HK-2 (cell line): ENCODE results near the gene STX2.
"Not testable (repeated sequence)": the region's sequence is repeated elsewhere in the genome, so short reads cannot be mapped to it uniquely, and the experiment has no call there.

Experiments
- DNase-seq: peaks from one replicate; pipeline ENCODE4 v3.0.0-alpha.2; 2018; ENCODE audit not compliant: unreplicated experiment

The STX2 gene

DNA sequence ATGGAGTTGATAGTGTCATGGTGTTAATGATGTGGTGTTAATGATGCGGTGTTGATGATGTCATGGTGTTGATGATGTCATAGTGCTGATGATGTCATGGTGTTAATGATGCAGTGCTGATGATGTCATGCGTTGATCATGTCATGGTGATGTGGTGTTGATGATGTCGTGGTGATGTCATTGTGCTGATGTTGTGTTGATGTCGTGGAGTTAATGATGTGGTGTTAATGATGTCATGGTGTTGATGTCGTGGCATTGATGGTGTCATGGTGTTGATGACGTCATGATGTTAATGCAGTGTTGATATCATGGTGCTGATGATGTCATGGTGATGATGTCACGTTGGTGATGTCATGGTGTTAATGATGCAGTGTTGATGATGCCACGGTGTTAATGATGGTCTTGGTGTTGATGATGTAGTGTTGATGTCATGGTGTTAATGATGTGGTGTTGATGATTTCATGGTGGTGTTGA lies 73.8 kb downstream of the STX2 start:
- no peak for DNase-seq

DNA sequence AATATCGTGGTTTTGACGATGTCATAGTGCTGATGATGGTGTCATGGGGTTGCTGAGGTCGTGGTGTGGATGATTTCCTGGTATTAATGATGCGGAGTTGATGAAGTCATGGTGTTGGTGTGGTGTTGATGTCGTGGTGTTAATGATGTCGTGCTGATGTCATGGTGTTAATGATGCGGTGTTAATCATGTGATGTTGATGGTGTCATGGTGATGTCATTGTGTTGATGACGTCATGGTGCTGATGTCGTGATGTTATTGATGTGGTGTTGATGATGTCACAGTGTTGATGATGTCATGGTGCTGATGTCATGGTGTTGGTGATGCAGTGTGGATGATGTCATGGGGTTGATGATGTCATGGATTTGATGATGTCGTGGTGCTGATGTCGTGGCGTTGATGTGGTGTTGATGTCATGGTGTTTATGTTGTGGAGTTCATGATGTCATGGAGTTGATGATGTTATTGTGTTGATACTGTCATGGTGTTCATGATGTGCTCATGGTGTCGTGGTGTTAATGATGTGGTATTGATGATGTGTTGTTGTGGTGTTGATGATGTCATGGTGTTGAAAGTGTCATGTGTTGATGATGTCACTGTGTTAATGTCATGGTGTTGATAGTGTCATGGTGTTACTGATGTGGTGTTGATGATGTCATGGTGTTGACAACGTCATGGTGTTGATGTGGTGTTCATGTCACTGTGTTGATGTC lies 74.4 kb downstream of the STX2 start:
- DNase-seq, result no peak

DNA sequence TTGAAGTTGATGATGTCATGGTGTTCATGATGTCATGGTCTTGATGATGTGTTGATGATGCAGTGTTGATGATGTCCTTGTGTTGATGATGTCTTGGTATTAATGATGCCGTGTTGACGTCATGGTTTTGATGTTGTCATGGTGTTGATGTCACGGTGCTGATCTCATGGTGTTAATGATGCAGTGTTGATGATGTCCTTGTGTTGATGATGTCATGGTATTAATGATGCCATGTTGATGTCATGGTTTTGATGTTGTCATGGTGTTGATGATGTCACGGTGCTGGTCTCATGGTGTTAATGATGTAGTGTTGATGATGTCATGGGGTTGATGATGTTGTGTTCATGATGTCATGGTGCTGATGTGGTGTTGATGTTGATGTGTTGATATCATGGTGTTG lies 75.0 kb downstream of the STX2 start:
- no peak for DNase-seq

DNA sequence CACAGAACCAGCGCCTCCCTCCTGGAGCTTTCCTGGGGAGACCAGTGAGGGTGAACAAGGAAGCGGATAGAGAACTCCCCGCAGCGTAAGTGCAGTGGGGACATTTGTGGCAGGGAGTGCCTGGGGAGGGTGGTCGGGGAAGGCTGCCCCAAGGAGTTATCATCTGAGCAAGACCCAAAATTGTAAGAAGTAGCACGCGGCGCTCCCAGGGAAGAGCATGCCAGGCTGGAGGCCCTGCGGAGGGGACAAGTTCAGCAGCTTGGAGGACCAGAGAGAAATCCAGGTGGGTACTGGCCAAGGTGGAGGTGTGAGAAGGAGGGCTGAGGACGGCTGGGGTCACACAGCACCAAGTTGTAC lies 76.8 kb downstream of the STX2 start:
- no peak for DNase-seq

DNA sequence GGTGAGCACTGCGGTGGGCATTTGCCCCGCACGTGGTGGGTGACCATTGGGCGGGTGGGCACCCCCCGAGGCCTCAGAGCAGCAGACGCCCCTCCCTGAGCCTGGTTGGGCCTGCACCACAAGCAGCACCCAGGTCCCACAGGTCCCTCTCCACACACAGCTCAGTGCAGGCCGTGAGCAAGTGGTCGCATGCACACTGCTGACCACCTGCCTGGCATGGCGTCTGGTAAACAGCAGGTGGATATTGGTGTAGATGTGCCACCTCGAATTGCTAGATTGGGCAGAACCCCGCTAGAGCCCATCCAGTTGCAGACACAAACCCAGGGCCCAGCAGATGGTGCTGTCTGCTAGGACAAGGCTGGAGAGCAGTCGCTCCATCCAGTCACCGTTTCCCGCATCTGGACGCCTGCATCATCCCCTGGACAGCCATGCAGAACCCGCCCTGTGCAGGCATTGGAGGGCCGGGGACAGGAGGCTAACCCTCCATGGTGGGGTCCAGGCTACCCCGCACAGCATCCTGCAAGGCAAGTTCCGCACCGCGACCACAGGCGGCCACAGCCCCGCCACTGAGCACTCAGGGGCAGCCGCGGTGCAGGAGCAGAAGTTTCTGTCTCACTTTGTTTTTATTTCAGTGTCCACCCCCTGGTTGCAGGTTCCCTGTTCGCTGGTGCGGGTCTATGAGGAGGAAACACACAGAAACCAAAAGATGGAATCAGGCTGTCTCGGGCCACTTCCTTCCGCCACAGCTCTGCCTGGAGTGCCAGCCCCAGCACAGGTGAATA lies 77.3 kb downstream of the STX2 start:
- peak; percentile 56 for DNase-seq

DNA sequence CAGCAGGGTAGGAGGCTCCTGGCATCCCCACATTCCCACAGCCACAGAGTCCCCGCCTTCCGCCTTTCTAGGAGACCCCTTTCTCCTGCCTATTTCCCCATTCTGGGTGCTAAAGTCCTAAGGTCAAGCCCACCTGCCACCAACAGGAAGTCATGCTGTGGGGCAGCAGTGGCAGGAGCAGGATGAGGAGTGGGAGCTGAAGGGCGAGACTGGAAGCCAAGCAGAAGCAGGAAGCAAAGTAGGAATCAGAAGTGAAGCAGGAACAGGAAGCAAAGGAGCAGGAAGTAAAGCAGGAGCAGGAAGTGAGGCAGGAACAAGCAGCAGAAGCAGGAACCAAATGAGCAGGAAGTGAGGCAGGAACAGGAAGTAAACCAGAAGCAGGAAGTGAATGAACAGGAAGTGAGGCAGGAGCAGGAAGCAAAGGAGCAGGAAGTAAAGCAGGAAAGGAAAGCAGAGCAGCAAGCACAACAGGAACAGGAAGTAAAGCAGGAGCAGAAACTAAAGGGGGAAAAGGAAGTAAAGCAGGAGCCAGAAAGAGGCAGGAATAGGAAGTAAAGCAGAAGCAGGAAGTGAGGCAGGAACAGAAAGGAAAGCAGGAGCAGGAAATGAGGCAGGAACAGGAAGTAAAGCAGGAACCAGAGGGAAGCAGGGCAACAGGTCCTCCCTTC lies 84.7 kb downstream of the STX2 start:
- DNase-seq, result no peak

DNA sequence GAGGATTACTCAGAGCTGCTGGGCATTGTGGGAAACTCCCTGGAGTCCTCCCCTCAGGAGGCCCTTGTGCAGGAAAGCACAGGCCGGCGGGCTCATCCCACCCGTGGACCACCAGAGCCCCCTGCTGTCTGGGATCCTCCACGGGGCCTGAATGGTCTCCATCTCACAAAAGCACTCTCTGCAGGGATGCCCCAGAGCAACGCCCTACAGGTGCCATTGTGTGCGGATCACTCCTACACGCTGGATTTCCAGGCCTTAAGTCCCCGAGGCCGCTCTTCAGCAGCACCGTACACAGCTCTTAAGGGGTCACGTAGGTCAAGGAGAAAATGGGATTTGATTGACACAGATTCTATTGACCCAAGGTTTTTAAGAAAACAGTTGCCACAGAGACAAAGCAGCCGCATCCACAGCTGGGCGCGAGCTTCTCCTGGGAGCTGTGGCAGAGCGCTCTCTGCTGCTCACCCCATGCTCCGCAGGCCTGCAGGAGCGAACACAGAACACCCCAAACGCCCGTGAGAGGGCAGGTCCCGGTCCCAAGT lies 86.3 kb downstream of the STX2 start:
- DNase-seq, result no peak

DNA sequence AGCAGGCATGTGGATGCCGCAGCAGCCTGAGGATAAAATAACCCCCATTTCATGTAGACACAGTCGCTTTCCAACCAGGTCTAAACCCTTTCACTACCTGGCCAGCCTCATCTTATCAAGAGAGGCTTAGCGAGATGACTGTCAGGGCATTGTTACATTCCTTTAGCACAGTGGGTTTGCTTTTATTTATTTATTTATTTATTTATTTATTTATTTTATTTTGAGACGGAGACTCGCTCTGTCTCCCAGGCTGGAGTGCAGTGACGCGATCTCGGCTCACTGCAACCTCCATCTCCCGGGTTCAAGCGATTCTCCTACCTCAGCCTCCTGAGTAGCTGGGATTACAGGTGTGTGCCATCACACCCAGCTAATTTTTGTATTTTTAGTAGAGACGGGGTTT lies 87.0 kb downstream of the STX2 start:
- not testable (repeated sequence) for DNase-seq

DNA sequence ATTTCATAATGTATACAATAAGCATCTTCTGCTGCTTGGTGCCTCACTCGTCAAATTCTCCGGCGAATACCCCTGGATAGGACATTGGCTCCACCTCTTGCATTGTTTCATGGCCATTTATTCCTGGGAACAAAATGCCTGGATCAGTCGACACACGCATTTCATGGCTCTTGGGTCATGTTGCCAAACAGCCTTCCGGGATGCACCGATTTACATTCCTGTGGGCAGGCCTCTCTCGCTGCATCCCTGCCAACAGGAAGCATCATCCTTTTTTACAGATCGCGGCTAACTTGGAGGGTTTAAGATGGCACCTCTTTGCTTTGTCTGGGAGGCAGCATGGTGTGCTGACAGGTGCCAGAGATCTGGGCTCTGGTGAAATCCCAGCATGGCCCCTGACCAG lies 90.3 kb downstream of the STX2 start:
- no peak for DNase-seq

DNA sequence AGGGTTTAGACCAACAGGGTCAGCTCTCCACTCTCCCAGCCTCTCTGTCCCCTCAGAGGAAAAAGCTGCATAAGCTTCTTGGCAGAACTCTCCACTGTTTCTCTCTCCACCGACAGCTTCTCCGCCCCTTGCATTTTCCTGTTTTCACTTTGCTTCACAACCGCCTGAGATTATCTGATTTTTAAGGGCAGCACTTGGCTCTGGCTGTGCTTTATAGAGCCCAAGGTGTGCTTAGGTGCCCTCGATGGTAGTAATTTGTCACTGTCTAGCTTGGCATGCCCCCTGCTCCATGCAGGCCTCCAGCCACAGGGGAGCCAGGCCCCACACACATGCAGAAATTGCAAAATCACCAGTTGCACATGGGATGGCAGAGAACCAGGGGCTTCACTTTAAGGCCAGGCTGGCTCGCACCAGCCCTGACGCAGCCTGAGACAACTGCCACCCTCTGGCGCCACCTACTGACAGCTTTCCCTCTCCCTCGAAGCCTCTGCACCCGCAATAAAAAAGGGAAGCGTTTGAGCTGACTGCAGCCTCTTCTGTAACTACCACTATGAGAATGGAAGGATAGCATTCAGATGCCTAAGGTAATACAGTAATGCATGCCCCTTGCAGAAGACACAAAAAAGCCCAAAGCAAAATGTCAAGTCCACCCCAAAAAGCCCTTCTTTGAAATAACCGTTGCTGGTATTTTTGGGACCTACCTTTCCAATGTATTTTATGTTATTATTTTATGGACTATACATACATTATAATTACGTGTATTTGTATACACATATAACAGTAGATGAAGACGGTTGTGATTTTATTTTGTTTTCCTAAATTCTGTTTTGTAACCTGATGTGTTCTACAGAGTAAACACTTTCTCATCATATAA lies 90.9 kb downstream of the STX2 start:
- peak; percentile 69 for DNase-seq

DNA sequence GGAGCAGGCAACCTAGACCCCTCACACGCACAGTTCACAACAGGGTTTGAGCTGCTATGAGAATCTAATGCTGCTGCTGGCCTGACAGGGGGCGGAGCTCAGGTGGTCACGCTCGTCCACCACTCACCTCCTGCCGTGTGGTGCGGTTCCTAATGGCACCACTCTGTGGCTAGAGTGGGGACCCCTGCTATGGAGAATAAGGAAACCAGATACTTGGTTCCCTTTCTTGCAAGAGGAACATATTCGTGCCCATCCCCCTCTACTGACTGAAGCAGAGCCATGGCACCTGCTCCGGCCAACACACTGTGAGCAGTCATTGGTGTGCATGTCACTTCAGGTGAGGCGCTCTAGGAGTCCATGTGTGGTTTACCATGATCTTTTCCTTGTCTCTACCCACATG lies 92.5 kb downstream of the STX2 start:
- no peak for DNase-seq

DNA sequence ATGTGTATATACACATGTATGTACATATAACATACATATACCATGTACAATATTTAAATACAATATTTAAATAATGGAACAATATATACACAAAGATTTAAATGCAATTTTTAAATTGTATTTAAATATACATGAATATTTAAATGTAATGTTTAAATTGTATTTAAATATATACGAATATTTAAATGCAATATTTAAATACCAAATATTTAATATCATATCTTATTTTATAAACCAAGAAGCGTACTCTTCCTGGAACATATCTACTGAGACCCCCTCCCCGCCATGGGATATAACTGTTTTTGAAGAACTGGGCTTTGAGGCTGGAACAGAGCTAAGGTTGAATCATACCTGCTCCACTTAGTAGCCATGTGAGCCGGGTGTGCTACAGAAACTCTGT lies 93.1 kb downstream of the STX2 start:
- no peak for DNase-seq

DNA sequence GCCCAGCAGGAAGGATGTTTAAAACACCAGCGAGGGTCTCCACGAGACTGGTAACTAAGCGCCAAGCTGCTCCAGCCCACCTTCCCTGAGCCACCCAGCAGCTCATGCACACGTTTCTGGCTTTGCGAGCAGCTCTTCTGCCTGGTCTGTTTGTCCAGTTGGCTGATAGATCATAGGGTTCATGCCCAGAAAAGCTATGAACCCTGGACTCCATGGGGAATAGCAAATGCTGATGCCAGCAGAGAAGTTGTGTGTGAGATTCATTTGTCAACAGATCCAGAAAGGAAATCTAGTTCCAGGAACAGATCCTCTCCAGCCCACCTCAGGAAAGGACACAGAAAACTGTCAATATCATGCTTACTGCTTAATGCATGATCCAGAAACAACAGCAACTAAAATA lies 94.8 kb downstream of the STX2 start:
- no peak for DNase-seq

DNA sequence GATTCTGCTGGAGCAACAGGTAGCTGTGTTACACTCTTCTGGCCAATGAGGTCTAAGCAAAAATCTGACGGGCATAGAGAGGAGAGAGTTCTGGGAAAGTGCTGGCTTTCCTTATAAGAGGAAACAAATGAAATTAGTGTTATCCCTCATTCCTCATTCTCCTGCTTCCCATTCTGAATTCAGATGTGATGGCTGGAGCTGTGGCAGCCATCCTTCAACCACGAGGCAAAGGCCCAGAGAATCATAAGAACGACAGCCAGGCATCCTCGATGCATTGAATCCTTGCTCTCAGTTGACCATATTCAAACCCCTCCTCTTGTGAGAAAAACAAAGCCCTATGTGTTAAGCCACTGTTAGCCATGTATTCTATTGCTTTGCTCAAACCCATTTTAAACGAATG lies 95.4 kb downstream of the STX2 start:
- no peak for DNase-seq

DNA sequence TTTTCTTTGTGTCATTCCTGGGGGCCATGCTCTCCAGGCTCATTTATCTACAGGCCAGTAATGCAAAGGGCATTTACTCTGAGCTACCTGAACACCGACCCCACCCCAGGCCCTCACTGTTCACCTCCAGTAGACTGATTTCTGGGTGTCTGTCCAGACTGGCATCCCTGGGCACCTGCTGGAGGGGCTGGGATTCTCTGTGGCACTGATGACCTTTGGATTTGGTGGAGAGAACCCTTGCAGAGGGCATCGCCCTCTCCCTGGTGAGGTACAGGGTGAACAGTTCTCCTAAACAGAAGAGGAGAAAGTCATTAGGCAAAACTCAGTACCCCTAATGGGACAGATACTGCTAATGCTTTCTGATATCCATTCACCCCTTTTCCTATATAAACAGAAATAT lies 95.9 kb downstream of the STX2 start:
- no peak for DNase-seq

DNA sequence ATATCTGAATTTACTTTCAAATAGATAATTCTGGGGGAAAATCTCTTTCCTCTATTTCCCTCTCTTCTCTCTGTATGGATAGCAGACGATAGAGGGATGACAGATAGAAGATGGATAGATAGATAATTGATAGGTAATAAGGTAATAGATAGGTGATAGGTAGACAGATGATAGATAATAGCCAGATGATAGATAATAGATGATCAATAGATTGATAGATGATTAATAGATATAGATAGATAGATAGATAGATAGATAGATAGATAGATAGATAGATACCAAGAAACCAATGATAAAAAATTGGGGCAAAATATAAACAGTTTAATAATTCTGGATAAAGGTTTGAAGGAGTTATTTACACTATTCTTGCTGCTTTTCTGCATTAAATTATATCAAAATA lies 96.3 kb downstream of the STX2 start:
- DNase-seq, result no peak

DNA sequence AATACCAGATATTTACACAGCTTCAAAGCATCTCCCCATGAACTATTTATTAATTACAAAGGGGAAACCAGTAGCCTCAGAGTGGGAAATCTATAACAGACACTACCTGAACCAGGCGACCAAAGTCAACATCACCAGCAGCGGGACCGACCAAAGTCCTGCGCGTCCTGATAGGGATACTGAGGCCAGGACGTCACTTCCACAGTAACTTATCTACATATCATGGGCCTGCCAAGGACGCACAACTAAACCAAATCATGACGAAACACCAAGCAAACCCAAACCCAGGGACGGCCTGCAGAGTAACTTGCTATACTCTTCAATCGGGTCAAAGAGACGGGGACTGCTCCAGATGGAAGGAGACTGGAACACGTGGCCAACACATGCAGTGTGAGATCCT lies 96.9 kb downstream of the STX2 start:
- no peak for DNase-seq
